HEK293 (cell line): ENCODE measurements around the gene PRKCQ.
A peak's percentile ranks its signal among the peaks of the same experiment; 100 is the strongest.

ENCODE experiments used
- FEZF1 ChIP-seq: fragments of 450-650 bp; formaldehyde crosslinking; IDR thresholded peaks from 2 replicates; pipeline ENCODE4 v1.5.1; 2016; ENCODE audit warnings: missing biosample characterization, missing genetic modification characterization
- GLIS1 ChIP-seq: fragments of 450-650 bp; formaldehyde crosslinking; IDR thresholded peaks from 2 replicates; pipeline ENCODE4 v1.5.1; 2016; ENCODE audit warnings: missing biosample characterization, missing genetic modification characterization
- KLF16 ChIP-seq: fragments of 450-650 bp; formaldehyde crosslinking; IDR thresholded peaks from 2 replicates; pipeline ENCODE4 v1.5.1; 2017; ENCODE audit warnings: missing biosample characterization, missing genetic modification characterization
- OSR2 ChIP-seq: fragments of 450-650 bp; formaldehyde crosslinking; IDR thresholded peaks from 2 replicates; pipeline ENCODE4 v1.5.1; 2016; ENCODE audit warnings: missing biosample characterization, missing genetic modification characterization
- PRDM10 ChIP-seq: fragments of 450-650 bp; formaldehyde crosslinking; IDR thresholded peaks from 2 replicates; pipeline ENCODE4 v1.5.1; 2016; ENCODE audit warnings: missing biosample characterization, missing genetic modification characterization
- REPIN1 ChIP-seq: fragments of 450-650 bp; formaldehyde crosslinking; IDR thresholded peaks from 2 replicates; pipeline ENCODE4 v1.5.1; 2017; ENCODE audit warnings: missing biosample characterization, missing genetic modification characterization, low read depth
- SALL2 ChIP-seq: fragments of 450-650 bp; formaldehyde crosslinking; IDR thresholded peaks from 2 replicates; pipeline ENCODE4 v1.5.0; 2017; ENCODE audit warnings: missing biosample characterization, mild to moderate bottlenecking, missing genetic modification characterization, borderline replicate concordance
- SP3 ChIP-seq: fragments of 450-650 bp; formaldehyde crosslinking; IDR thresholded peaks from 2 replicates; pipeline ENCODE4 v1.5.1; 2016; ENCODE audit warnings: missing biosample characterization, missing genetic modification characterization
- SP7 ChIP-seq: fragments of 450-650 bp; formaldehyde crosslinking; IDR thresholded peaks from 2 replicates; pipeline ENCODE4 v1.5.1; 2016; ENCODE audit warnings: missing biosample characterization, missing genetic modification characterization
- TCF7L2 ChIP-seq: IDR thresholded peaks from 2 replicates; pipeline ENCODE4 v1.6.1; 2011; ENCODE audit warnings: low read depth, mild to moderate bottlenecking, inconsistent platforms, low read length, moderate library complexity, borderline replicate concordance
- WT1 ChIP-seq: fragments of 450-650 bp; formaldehyde crosslinking; IDR thresholded peaks from 2 replicates; pipeline ENCODE4 v1.5.1; 2016; ENCODE audit warnings: missing biosample characterization, missing genetic modification characterization
- ZBTB11 ChIP-seq: fragments of 450-650 bp; formaldehyde crosslinking; conservative IDR thresholded peaks from 2 replicates; pipeline ENCODE4 v1.5.1; 2016; ENCODE audit warnings: low read depth, missing biosample characterization, missing genetic modification characterization
- ZBTB17 ChIP-seq: fragments of 450-650 bp; formaldehyde crosslinking; IDR thresholded peaks from 2 replicates; pipeline ENCODE4 v1.5.1; 2016; ENCODE audit warnings: missing biosample characterization, missing genetic modification characterization
- ZBTB48 ChIP-seq: fragments of 450-650 bp; formaldehyde crosslinking; IDR thresholded peaks from 2 replicates; pipeline ENCODE4 v1.5.1; 2016; ENCODE audit warnings: missing biosample characterization, missing genetic modification characterization
- ZNF146 ChIP-seq: fragments of 450-650 bp; formaldehyde crosslinking; IDR thresholded peaks from 2 replicates; pipeline ENCODE4 v1.5.1; 2016; ENCODE audit warnings: missing biosample characterization, missing genetic modification characterization
- ZNF148 ChIP-seq: fragments of 450-650 bp; formaldehyde crosslinking; IDR thresholded peaks from 2 replicates; pipeline ENCODE4 v1.5.0; 2017; ENCODE audit warnings: missing biosample characterization, missing genetic modification characterization, borderline replicate concordance
- ZNF157 ChIP-seq: fragments of 450-650 bp; formaldehyde crosslinking; IDR thresholded peaks from 2 replicates; pipeline ENCODE4 v1.5.1; 2016; ENCODE audit warnings: missing biosample characterization, missing genetic modification characterization
- ZNF221 ChIP-seq: fragments of 450-650 bp; formaldehyde crosslinking; IDR thresholded peaks from 2 replicates; pipeline ENCODE4 v1.5.1; 2017; ENCODE audit warnings: missing biosample characterization, missing genetic modification characterization, borderline replicate concordance
- ZNF274 ChIP-seq, 2 experiments: fragments of 200-500 bp in 1 of 2; fragments of 450-650 bp in 1 of 2; sonication (Bioruptor generic) in 1 of 2; formaldehyde crosslinking in 1 of 2; IDR thresholded peaks; 2 replicates each; pipeline versions ENCODE4 v1.5.1 to v1.6.1; 2014 to 2016; ENCODE audit warnings: borderline replicate concordance in 1 of 2, inconsistent platforms in 1 of 2, low read length in 1 of 2, missing biosample characterization in 1 of 2, missing genetic modification characterization in 1 of 2
- ZNF561 ChIP-seq: fragments of 450-650 bp; IDR thresholded peaks from 2 replicates; pipeline ENCODE4 v1.5.1; 2018; ENCODE audit warnings: missing biosample characterization, missing genetic modification characterization, borderline replicate concordance
- ZNF629 ChIP-seq: fragments of 450-650 bp; formaldehyde crosslinking; IDR thresholded peaks from 2 replicates; pipeline ENCODE4 v1.5.1; 2017; ENCODE audit warnings: missing biosample characterization, missing genetic modification characterization
- ZNF639 ChIP-seq: fragments of 450-650 bp; formaldehyde crosslinking; IDR thresholded peaks from 2 replicates; pipeline ENCODE4 v1.5.1; 2016; ENCODE audit warnings: missing biosample characterization, missing genetic modification characterization
- ZNF768 ChIP-seq: fragments of 450-650 bp; formaldehyde crosslinking; IDR thresholded peaks from 2 replicates; pipeline ENCODE4 v1.5.1; 2018; ENCODE audit warnings: missing biosample characterization, mild to moderate bottlenecking, missing genetic modification characterization
- ZNF776 ChIP-seq: fragments of 450-650 bp; formaldehyde crosslinking; IDR thresholded peaks from 2 replicates; pipeline ENCODE4 v1.5.0; 2017; ENCODE audit warnings: missing biosample characterization, missing genetic modification characterization, borderline replicate concordance
- ZNF843 ChIP-seq: fragments of 450-650 bp; formaldehyde crosslinking; IDR thresholded peaks from 2 replicates; pipeline ENCODE4 v1.5.1; 2016; ENCODE audit warnings: missing biosample characterization, missing genetic modification characterization
- ZXDB ChIP-seq: fragments of 450-650 bp; formaldehyde crosslinking; IDR thresholded peaks from 2 replicates; pipeline ENCODE4 v1.5.1; 2016; ENCODE audit warnings: missing biosample characterization, missing genetic modification characterization
- TF ChIP-seq, protein P1 (sequence below): sonication (generic); formaldehyde crosslinking; IDR thresholded peaks from 2 replicates; pipeline ENCODE4 v1.8.1; 2022; ENCODE audit warnings: mild to moderate bottlenecking, moderate library complexity, missing genetic modification reagents

The PRKCQ gene

GRCh38 chr10:6427357-6427959, 152.6 kb downstream of the PRKCQ start (continued):
- TF ChIP-seq FEZF1 (tag by site-specific recombination) (peak; percentile 86), ZNF157 (tag by site-specific recombination) (no peak), ZNF274 (IDR thresholded peaks at IDR 0.05; ENCODE audit: low read length) (no peak), ZNF274 (tag by site-specific recombination; IDR thresholded peaks at IDR 0.05; ENCODE audit: borderline replicate concordance) (no peak), SALL2 (tag by site-specific recombination) (no peak), ZBTB17 (peak; percentile 67), KLF16 (tag by site-specific recombination) (peak; percentile 51; the same call in 1 of the 2 replicates), SP7 (tag by site-specific recombination) (peak; percentile 70), TCF7L2 (peak; percentile 77; the same call in 1 of the 2 replicates), REPIN1 (tag by site-specific recombination) (no peak), GLIS1 (tag by site-specific recombination) (peak; percentile 32; the same call in 1 of the 2 replicates), ZNF629 (tag by site-specific recombination) (peak; percentile 71; the same call in 1 of the 2 replicates), ZNF148 (tag by site-specific recombination) (no peak), ZNF561 (tag by site-specific recombination) (peak; percentile 31; the same call in 1 of the 2 replicates), ZBTB11 (tag by site-specific recombination) (no peak), OSR2 (tag by site-specific recombination) (peak; percentile 75; the same call in 1 of the 2 replicates), ZNF146 (tag by site-specific recombination) (no peak), ZXDB (peak; percentile 89), ZNF768 (tag by site-specific recombination) (no peak), WT1 (tag by site-specific recombination) (no peak), ZNF843 (tag by site-specific recombination) (peak; percentile 97), PRDM10 (tag by site-specific recombination) (peak; percentile 90), ZNF221 (tag by site-specific recombination) (no peak), ZNF776 (no peak), SP3 (tag by site-specific recombination) (peak; percentile 27; the same call in 1 of the 2 replicates), ZBTB48 (tag by site-specific recombination) (no peak), ZNF639 (tag by site-specific recombination) (peak; percentile 53; the same call in 1 of the 2 replicates)
- TF ChIP-seq, protein P1, sequence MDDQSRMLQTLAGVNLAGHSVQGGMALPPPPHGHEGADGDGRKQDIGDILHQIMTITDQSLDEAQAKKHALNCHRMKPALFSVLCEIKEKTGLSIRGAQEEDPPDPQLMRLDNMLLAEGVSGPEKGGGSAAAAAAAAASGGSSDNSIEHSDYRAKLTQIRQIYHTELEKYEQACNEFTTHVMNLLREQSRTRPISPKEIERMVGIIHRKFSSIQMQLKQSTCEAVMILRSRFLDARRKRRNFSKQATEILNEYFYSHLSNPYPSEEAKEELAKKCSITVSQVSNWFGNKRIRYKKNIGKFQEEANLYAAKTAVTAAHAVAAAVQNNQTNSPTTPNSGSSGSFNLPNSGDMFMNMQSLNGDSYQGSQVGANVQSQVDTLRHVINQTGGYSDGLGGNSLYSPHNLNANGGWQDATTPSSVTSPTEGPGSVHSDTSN = no peak
